ENCODE measurements around the gene GNAZ.

DNA sequence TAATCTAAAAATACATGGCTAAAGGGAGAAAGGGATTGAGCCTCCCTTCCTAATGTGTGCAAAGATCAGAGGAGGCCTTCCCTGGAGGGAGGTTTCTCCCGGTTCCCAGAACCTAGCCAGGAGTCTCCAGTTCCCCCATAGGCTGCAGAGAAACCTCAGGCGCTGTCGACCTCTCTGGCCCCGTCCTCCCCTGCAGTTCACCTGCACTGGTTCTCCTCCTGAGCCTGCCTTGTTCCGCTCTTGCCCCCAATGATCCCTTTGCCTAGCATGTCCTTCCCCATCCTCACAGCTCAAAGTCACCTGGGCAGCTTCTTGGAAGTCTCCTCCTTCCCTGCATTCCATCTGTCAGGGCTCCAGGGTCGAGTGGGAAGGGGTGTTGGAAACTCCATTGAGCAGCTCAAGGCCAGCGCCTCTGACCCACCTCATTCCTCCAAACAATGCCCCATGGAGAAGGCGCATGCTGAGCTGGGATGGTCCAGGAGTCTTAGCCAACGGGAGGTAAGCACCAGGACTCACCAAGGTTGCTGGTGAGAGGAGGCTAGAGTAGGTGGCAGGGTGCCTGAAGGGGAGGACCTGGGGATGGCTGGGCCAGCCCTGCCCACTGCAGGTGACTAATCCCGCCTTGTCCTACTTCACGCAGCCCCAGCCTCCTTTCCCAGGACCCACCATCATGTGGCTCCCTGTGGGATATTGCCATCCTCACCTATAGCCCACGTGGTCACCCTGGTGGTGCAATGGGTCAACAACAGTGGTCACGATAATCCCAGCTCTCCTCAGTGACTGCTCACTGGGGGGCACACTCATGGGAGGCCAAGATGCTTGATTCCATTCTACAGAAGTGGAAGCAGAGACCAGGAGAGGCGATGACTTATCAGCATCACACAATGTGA, 56.1 kb downstream of the GNAZ start:
- TF ChIP-seq, protein P1, sequence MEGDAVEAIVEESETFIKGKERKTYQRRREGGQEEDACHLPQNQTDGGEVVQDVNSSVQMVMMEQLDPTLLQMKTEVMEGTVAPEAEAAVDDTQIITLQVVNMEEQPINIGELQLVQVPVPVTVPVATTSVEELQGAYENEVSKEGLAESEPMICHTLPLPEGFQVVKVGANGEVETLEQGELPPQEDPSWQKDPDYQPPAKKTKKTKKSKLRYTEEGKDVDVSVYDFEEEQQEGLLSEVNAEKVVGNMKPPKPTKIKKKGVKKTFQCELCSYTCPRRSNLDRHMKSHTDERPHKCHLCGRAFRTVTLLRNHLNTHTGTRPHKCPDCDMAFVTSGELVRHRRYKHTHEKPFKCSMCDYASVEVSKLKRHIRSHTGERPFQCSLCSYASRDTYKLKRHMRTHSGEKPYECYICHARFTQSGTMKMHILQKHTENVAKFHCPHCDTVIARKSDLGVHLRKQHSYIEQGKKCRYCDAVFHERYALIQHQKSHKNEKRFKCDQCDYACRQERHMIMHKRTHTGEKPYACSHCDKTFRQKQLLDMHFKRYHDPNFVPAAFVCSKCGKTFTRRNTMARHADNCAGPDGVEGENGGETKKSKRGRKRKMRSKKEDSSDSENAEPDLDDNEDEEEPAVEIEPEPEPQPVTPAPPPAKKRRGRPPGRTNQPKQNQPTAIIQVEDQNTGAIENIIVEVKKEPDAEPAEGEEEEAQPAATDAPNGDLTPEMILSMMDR (conservative IDR thresholded peaks at IDR 0.05) = no peak
- TF ChIP-seq EZH2 (IDR thresholded peaks at IDR 0.05; ENCODE audit: low read depth) = no peak
